Activated naive CD4-positive, alpha-beta T cell treated with Interleukin-2 at 50 U/mL for 16 hours (primary cell): ENCODE data around the gene MGST3.
A peak's percentile ranks its signal among the peaks of the same experiment; 100 is the strongest.
"Not testable (repeated sequence)": the region's sequence is repeated elsewhere in the genome, so short reads cannot be mapped to it uniquely, and the experiment has no call there.

Experiments used
- DNase-seq: peaks from one replicate; pipeline ENCODE4 v3.0.0-alpha.2; 2020

Gene MGST3

GRCh38 chr1:165659581-165659895, 28.5 kb downstream of the MGST3 start:
- no peak for DNase-seq

GRCh38 chr1:165661703-165662102, 30.7 kb downstream of the MGST3 start:
- no peak for DNase-seq

GRCh38 chr1:165662186-165662585, 31.2 kb downstream of the MGST3 start:
- no peak for DNase-seq

GRCh38 chr1:165666152-165666825, 35.3 kb downstream of the MGST3 start:
- no peak for DNase-seq

- DNase-seq: no peak
These were observed 37.1 kb downstream of the MGST3 start for GRCh38 chr1:165668184-165668583.

- no peak for DNase-seq
These were observed 40.5 kb downstream of the MGST3 start for GRCh38 chr1:165671526-165671925.

- DNase-seq: no peak
These were observed 43.6 kb downstream of the MGST3 start for GRCh38 chr1:165674599-165674998.

GRCh38 chr1:165675794-165676193, 44.8 kb downstream of the MGST3 start:
- no peak for DNase-seq

- no peak for DNase-seq
These were observed 47.5 kb downstream of the MGST3 start for GRCh38 chr1:165678509-165678908.

GRCh38 chr1:165679282-165680036, 48.4 kb downstream of the MGST3 start:
- no peak for DNase-seq

GRCh38 chr1:165680303-165680702, 49.3 kb downstream of the MGST3 start:
- DNase-seq: no peak

GRCh38 chr1:165680773-165681172, 49.7 kb downstream of the MGST3 start:
- not testable (repeated sequence) for DNase-seq

GRCh38 chr1:165683848-165684485, 52.9 kb downstream of the MGST3 start:
- no peak for DNase-seq

- no peak for DNase-seq
These were observed 55.3 kb downstream of the MGST3 start for GRCh38 chr1:165686121-165686970.

GRCh38 chr1:165686971-165687433, 56.0 kb downstream of the MGST3 start:
- DNase-seq: no peak

GRCh38 chr1:165688046-165688445, 57.0 kb downstream of the MGST3 start:
- no peak for DNase-seq

GRCh38 chr1:165695031-165695430, 64.0 kb downstream of the MGST3 start:
- DNase-seq: no peak

GRCh38 chr1:165696625-165697100, 65.6 kb downstream of the MGST3 start:
- no peak for DNase-seq

- DNase-seq: no peak
These were observed 66.5 kb downstream of the MGST3 start for GRCh38 chr1:165697491-165697880.

- peak; percentile 90 for DNase-seq
These were observed 67.1 kb downstream of the MGST3 start, which contains the start of gene ALDH9A1 for GRCh38 chr1:165697881-165698760. Gene ALDH9A1 (minus strand): TSS chr1:165698562. CDS start chr1:165698558, 4 bp downstream.

- DNase-seq: no peak
These were observed 67.7 kb downstream of the MGST3 start for GRCh38 chr1:165698761-165699052.

GRCh38 chr1:165699577-165699976, 68.5 kb downstream of the MGST3 start:
- DNase-seq: no peak
